ENCODE measurements around the gene FOXL1.

FOXL1 gene

GRCh38 chr16:86574646-86575045 lies 3.7 kb upstream of the FOXL1 start:
- no peaks in the 10 kb centered on the region for H3K27me3 ChIP-seq (ENCODE audit: insufficient read depth, low read length)
- peaks cover 64% of the 10 kb centered on the region for H3K4me1 ChIP-seq (ENCODE audit: insufficient read depth, low read length, severe bottlenecking)

GRCh38 chr16:86575095-86575685 lies 3.2 kb upstream of the FOXL1 start:
- no peaks in the 10 kb centered on the region for H3K27me3 ChIP-seq (ENCODE audit: insufficient read depth, low read length)
- no peak for TF ChIP-seq EZH2 (IDR thresholded peaks at IDR 0.05; ENCODE audit: borderline replicate concordance, low read length)
- TF ChIP-seq CTCF (IDR thresholded peaks at IDR 0.05; ENCODE audit: low read length): no peak

More at GRCh38 chr16:86574646-86575045, 3.7 kb upstream of the FOXL1 start:
- Histone ChIP-seq H4K20me1 (ENCODE audit: insufficient read depth, low read length) (no peaks in the 10 kb centered on the region), H3K9me3 (ENCODE audit: low read length) (no peaks in the 10 kb centered on the region), H3K27ac (ENCODE audit: low read depth, low read length, poor library complexity, severe bottlenecking) (no peak overlapping the region), H3F3A (ENCODE audit: insufficient read depth, low read length) (0 out of 2 replicates have a peak, but pooled peaks cover 3% of the 10 kb centered on the region), H3K4me2 (ENCODE audit: low read length) (no peak overlapping the region; the same call in 1 of the 2 replicates), H3K79me2 (ENCODE audit: insufficient read depth, low read length) (peaks cover 8% of the 10 kb centered on the region; the same call in 1 of the 2 replicates), H3K4me3 (ENCODE audit: low read depth, low read length, poor library complexity, severe bottlenecking) (no peak overlapping the region), H3K9me2 (ENCODE audit: low read depth, low read length) (no peaks in the 10 kb centered on the region), H3K36me3 (ENCODE audit: insufficient read depth, low read length) (peaks cover 34% of the 10 kb centered on the region), H3K9ac (ENCODE audit: low read length) (no peak overlapping the region), H2AFZ (ENCODE audit: low read length) (no peak overlapping the region)
- TF ChIP-seq EZH2 (IDR thresholded peaks at IDR 0.05; ENCODE audit: borderline replicate concordance, low read length) (no peak), CTCF (IDR thresholded peaks at IDR 0.05; ENCODE audit: low read length) (no peak)

GRCh38 chr16:86575754-86576557 lies 2.4 kb upstream of the FOXL1 start:
- peaks cover 54% of the 10 kb centered on the region for H3K4me1 ChIP-seq (ENCODE audit: insufficient read depth, low read length, severe bottlenecking)
- H3K79me2 ChIP-seq (ENCODE audit: insufficient read depth, low read length): peaks cover 8% of the 10 kb centered on the region; the same call in 1 of the 2 replicates
- H3K9me2 ChIP-seq (ENCODE audit: low read depth, low read length): no peaks in the 10 kb centered on the region
- H3K9me3 ChIP-seq (ENCODE audit: low read length): no peaks in the 10 kb centered on the region
- H2AFZ ChIP-seq (ENCODE audit: low read length): no peak overlapping the region
- no peaks in the 10 kb centered on the region for H4K20me1 ChIP-seq (ENCODE audit: insufficient read depth, low read length)
- H3K27ac ChIP-seq (ENCODE audit: low read depth, low read length, poor library complexity, severe bottlenecking): no peak overlapping the region
- no peak overlapping the region for H3K9ac ChIP-seq (ENCODE audit: low read length)
- H3F3A ChIP-seq (ENCODE audit: insufficient read depth, low read length): no peaks in the 10 kb centered on the region
- H3K4me3 ChIP-seq (ENCODE audit: low read depth, low read length, poor library complexity, severe bottlenecking): no peak overlapping the region
- TF ChIP-seq EZH2 (IDR thresholded peaks at IDR 0.05; ENCODE audit: borderline replicate concordance, low read length) (no peak), CTCF (IDR thresholded peaks at IDR 0.05; ENCODE audit: low read length) (no peak)
- H3K27me3 ChIP-seq (ENCODE audit: insufficient read depth, low read length): no peaks in the 10 kb centered on the region
- peaks cover 47% of the 10 kb centered on the region for H3K36me3 ChIP-seq (ENCODE audit: insufficient read depth, low read length)
- H3K4me2 ChIP-seq (ENCODE audit: low read length): no peak overlapping the region

More at GRCh38 chr16:86575095-86575685, 3.2 kb upstream of the FOXL1 start:
- H3K4me2 ChIP-seq (ENCODE audit: low read length): no peak overlapping the region
- peaks cover 59% of the 10 kb centered on the region for H3K4me1 ChIP-seq (ENCODE audit: insufficient read depth, low read length, severe bottlenecking)
- no peak overlapping the region for H2AFZ ChIP-seq (ENCODE audit: low read length)
- no peaks in the 10 kb centered on the region for H3K9me2 ChIP-seq (ENCODE audit: low read depth, low read length)
- no peak overlapping the region for H3K27ac ChIP-seq (ENCODE audit: low read depth, low read length, poor library complexity, severe bottlenecking)
- H3F3A ChIP-seq (ENCODE audit: insufficient read depth, low read length): 0 out of 2 replicates have a peak, but pooled peaks cover 2% of the 10 kb centered on the region
- no peak overlapping the region for H3K4me3 ChIP-seq (ENCODE audit: low read depth, low read length, poor library complexity, severe bottlenecking)
- no peaks in the 10 kb centered on the region for H4K20me1 ChIP-seq (ENCODE audit: insufficient read depth, low read length)
- H3K9ac ChIP-seq (ENCODE audit: low read length): no peak overlapping the region
- H3K79me2 ChIP-seq (ENCODE audit: insufficient read depth, low read length): peaks cover 8% of the 10 kb centered on the region; the same call in 1 of the 2 replicates
- no peaks in the 10 kb centered on the region for H3K9me3 ChIP-seq (ENCODE audit: low read length)
- peaks cover 40% of the 10 kb centered on the region for H3K36me3 ChIP-seq (ENCODE audit: insufficient read depth, low read length)
